Vagina (tissue), 2 donors: Measurements from ENCODE around the gene CBLL2. TPM values are rescaled to one million over a fixed set of nuclear protein-coding genes. Genes with fewer than 3 reads are reported as not detected.

Experiments
- DNase-seq, 2 donors: peaks; one replicate each; pipeline ENCODE4 v3.0.0-alpha.2; 2017; ENCODE audit errors: extremely low spot score in 2 of 2
- H3K27ac ChIP-seq: fragments of 200-600 bp; sonication (generic); one replicate; pipeline ENCODE4 v1.5.1; 2019
- H3K27me3 ChIP-seq: fragments of 200-600 bp; sonication (generic); one replicate; pipeline ENCODE4 v1.5.1; 2019
- H3K36me3 ChIP-seq, 2 donors: fragments of 200-600 bp; sonication (generic); one replicate each; pipeline ENCODE4 v1.5.1; 2017 to 2019
- H3K4me1 ChIP-seq: fragments of 200-600 bp; sonication (generic); one replicate; pipeline ENCODE4 v1.5.1; 2019
- H3K4me3 ChIP-seq, 2 donors: fragments of 200-600 bp; sonication (generic); 1 replicate in 1 of 2; 2 replicates in 1 of 2; pipeline ENCODE4 v1.5.1; 2016 to 2019
- H3K9me3 ChIP-seq: fragments of 200-600 bp; sonication (generic); one replicate; pipeline ENCODE4 v1.5.1; 2019
- CTCF ChIP-seq, 3 experiments: fragments of 450-650 bp in 2 of 3; fragments of 200-600 bp in 1 of 3; sonication (generic) in 1 of 3; IDR thresholded peaks; one replicate each; pipeline ENCODE4 v1.5.1; 2017 to 2019; ENCODE audit warnings: antibody characterized with exemption in 3 of 3, mild to moderate bottlenecking in 2 of 3, moderate library complexity in 2 of 3
- POLR2A ChIP-seq, 2 donors: fragments of 450-650 bp; IDR thresholded peaks; one replicate each; pipeline ENCODE4 v1.6.1; 2017; ENCODE audit warnings: antibody characterized with exemption in 2 of 2, mild to moderate bottlenecking in 2 of 2, moderate library complexity in 2 of 2
- POLR2AphosphoS5 ChIP-seq, 2 donors: sonication (generic); formaldehyde crosslinking; IDR thresholded peaks; one replicate each; pipeline ENCODE4 v1.9.0; 2017; ENCODE audit warnings: antibody characterized with exemption in 2 of 2, mild to moderate bottlenecking in 2 of 2, low read depth in 1 of 2; ENCODE audit not compliant: insufficient read depth in 1 of 2
- intact Hi-C: fragments of 100-400 bp; cut with DNase I; formaldehyde crosslinking; loops from one replicate; pipeline ENCODE4 v1.15.1; 2023
- total RNA-seq: library from RNA; depleted of rRNA; stranded (reverse); fragments of >200 nt; gene quantifications from one replicate; pipeline ENCODE4 v1.2.3, GENCODE V29; 2016

Gene CBLL2
- total RNA-seq, 1 donor from 2014 or later = not detected

DNA sequence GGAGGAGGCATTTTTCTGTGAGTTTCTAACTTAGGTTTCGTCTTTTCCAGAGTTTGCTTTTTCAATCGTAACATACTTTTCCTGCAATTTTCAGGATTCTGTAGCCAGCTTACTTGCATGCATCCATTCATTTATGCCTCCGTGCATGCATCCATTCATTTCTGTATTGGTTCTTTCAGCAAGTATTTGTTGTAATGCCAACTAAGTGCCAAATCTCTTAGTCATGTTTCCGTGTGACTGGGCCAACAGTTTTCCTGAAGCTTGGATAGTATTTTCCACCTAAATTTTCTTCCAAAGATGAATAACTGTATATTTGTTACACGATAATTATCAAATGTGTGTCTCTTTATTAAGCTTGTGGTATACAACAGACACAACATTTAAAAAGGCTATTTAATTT is 41.5 kb downstream of the CBLL2 start:
- no peaks in the 10 kb centered on the region for H3K36me3 ChIP-seq
- H3K4me1 ChIP-seq = no peaks in the 10 kb centered on the region
- DNase-seq = no peak
- H3K4me3 ChIP-seq = no peak overlapping the region
- no peak for TF ChIP-seq CTCF (IDR thresholded peaks at IDR 0.05)
- TF ChIP-seq POLR2A (IDR thresholded peaks at IDR 0.05) = no peak
- no peak for TF ChIP-seq POLR2AphosphoS5 (IDR thresholded peaks at IDR 0.05; ENCODE audit: insufficient read depth in 1 of 2, low read depth in 1 of 2)
- H3K27ac ChIP-seq = no peak overlapping the region
- intact Hi-C loops = no loop called here
- no peaks in the 10 kb centered on the region for H3K9me3 ChIP-seq
- no peaks in the 10 kb centered on the region for H3K27me3 ChIP-seq

DNA sequence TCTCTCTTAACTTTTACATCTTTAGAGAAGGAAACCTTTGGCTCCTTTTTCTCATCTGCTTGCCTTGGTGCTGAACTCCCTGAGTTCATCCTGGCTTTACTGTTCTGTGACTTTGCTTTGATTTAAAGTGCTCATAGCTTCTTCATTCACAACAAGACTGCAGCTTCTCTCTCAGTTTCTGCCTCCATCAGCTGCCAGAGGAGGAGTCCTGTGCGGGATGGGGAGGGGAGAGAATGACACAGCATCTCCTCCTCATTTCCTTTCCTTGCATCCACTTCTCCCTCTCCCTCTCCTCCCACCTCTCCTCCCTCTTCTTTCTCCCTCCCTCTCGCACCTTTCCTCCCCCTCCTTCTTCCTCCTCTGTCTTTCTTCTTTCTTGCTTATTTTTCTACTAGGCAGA is 42.0 kb downstream of the CBLL2 start:
- Histone ChIP-seq H3K4me3 (no peak overlapping the region), H3K27ac (no peak overlapping the region), H3K27me3 (no peaks in the 10 kb centered on the region), H3K4me1 (no peaks in the 10 kb centered on the region), H3K9me3 (no peaks in the 10 kb centered on the region), H3K36me3 (no peaks in the 10 kb centered on the region)
- no peak for TF ChIP-seq POLR2AphosphoS5 (IDR thresholded peaks at IDR 0.05; ENCODE audit: insufficient read depth in 1 of 2, low read depth in 1 of 2)
- TF ChIP-seq CTCF (IDR thresholded peaks at IDR 0.05) = no peak
- TF ChIP-seq POLR2A (IDR thresholded peaks at IDR 0.05) = no peak
- intact Hi-C loops = no loop called here
- no peak for DNase-seq

GRCh38 chrX:22315151-22315550 is 42.4 kb downstream of the CBLL2 start:
- Histone ChIP-seq H3K27ac (no peak overlapping the region), H3K27me3 (no peaks in the 10 kb centered on the region), H3K4me3 (no peak overlapping the region), H3K9me3 (no peaks in the 10 kb centered on the region), H3K4me1 (no peaks in the 10 kb centered on the region), H3K36me3 (no peaks in the 10 kb centered on the region)
- intact Hi-C loops = no loop called here
- TF ChIP-seq POLR2AphosphoS5 (IDR thresholded peaks at IDR 0.05; ENCODE audit: insufficient read depth in 1 of 2, low read depth in 1 of 2) = no peak
- TF ChIP-seq CTCF (IDR thresholded peaks at IDR 0.05) = no peak
- no peak for TF ChIP-seq POLR2A (IDR thresholded peaks at IDR 0.05)
- DNase-seq = no peak

DNA sequence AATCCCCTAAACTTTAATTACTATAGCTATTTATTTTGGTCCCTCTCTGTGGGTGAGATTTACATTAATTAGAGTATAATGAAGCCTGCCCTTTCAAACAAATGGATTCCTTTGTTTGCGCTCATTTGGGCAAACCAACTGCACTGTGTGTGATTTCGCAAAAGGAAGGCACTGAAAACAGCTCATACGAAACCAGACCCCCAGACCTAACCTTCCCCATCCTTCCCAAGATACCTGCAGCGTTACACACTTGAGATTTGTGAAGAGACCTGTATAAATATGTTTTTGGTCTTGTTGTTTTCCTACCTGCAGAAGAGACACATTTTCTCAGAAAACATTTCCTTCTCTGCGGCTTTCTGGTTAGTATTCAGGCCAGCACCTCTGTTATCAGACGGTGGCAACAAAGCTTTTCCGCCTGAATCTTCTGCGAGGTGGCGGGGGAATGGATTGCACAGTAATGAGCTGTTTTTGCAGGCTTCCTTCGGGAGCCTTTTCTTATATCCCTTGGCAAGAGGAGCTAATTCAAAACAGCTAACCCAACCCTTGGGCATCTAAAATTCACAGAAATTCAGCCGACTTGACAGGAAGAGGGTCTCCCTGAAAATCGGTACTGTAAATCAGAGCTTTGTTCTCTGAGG is 47.6 kb downstream of the CBLL2 start:
- no peak for TF ChIP-seq POLR2A (IDR thresholded peaks at IDR 0.05)
- no peak for TF ChIP-seq CTCF (IDR thresholded peaks at IDR 0.05)
- no peak for TF ChIP-seq POLR2AphosphoS5 (IDR thresholded peaks at IDR 0.05; ENCODE audit: insufficient read depth in 1 of 2, low read depth in 1 of 2)
- H3K27ac ChIP-seq = no peak overlapping the region
- DNase-seq = no peak
- H3K36me3 ChIP-seq = no peaks in the 10 kb centered on the region
- no peaks in the 10 kb centered on the region for H3K9me3 ChIP-seq
- intact Hi-C loops = no loop called here
- no peaks in the 10 kb centered on the region for H3K4me1 ChIP-seq
- H3K4me3 ChIP-seq = no peak overlapping the region
- no peaks in the 10 kb centered on the region for H3K27me3 ChIP-seq

DNA sequence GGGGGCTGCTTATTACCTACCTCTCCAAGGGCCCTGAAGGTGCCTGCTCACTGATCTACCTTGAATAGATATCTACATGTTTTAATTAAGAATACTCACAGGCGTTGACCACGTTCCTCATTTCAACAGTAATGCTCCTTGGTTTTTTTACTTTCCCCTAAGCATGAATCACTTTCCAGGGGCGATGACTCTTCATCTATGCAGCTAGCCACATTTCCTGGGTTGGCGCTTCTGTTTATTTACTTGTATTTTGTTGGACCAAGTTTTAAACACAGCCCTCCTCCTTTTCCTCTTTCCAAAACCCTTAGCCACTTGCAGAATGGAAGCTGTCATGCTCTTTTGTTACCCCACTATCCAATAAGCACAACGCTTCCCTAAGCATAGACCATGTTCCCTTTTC is 50.8 kb downstream of the CBLL2 start:
- TF ChIP-seq POLR2A (IDR thresholded peaks at IDR 0.05) (no peak), POLR2AphosphoS5 (IDR thresholded peaks at IDR 0.05; ENCODE audit: insufficient read depth in 1 of 2, low read depth in 1 of 2) (no peak), CTCF (IDR thresholded peaks at IDR 0.05) (no peak)
- no peaks in the 10 kb centered on the region for H3K36me3 ChIP-seq
- intact Hi-C loops = no loop called here
- H3K27me3 ChIP-seq = no peaks in the 10 kb centered on the region
- H3K4me1 ChIP-seq = no peaks in the 10 kb centered on the region
- no peak for DNase-seq
- no peak overlapping the region for H3K27ac ChIP-seq
- no peak overlapping the region for H3K4me3 ChIP-seq
- H3K9me3 ChIP-seq = no peaks in the 10 kb centered on the region
